GM13976 (cell line): ENCODE results near the gene NR6A1.

Source experiments
- DNase-seq: peaks from one replicate; pipeline ENCODE4 v3.0.0; 2012; ENCODE audit warnings: low spot score
- in situ Hi-C: fragments of 300-500 bp; cut with MboI; formaldehyde crosslinking; loops from one replicate; pipeline ENCODE4 v1.12.0; 2022; ENCODE audit warnings: low sequenced_read_pairs, mixed read lengths, inconsistent platforms; ENCODE audit not compliant: unreplicated experiment
- TF ChIP-seq, protein P1 (sequence below): IDR thresholded peaks from 2 replicates; pipeline ENCODE4 v1.5.1; 2012; ENCODE audit warnings: borderline replicate concordance, mild to moderate bottlenecking; ENCODE audit not compliant: insufficient read depth; ENCODE audit errors: extremely low read depth, missing control alignments, control extremely low read depth

Gene NR6A1

DNA sequence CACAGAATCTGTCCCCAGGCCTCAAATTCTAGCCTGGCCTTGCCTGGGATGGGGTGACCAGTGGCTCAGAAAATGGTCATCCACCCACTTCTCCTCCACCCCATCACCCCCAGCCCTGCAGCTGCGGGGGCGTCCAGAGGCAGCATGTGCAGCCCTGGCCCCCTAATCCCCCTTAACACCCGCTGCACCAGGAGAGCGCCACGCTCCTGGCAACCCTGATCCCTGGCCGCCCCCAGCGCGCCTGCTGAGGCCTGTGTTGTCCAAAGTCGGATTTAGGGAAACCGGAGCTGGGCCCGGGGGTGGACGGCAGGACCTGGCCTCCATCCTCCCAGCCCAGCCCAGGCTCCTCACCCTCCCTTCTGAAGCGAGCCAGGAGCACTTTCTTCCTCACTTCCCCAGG, 285.9 kb downstream of the NR6A1 start:
- in situ Hi-C loops, result no loop called here
- no peak for DNase-seq
- TF ChIP-seq, protein P1, sequence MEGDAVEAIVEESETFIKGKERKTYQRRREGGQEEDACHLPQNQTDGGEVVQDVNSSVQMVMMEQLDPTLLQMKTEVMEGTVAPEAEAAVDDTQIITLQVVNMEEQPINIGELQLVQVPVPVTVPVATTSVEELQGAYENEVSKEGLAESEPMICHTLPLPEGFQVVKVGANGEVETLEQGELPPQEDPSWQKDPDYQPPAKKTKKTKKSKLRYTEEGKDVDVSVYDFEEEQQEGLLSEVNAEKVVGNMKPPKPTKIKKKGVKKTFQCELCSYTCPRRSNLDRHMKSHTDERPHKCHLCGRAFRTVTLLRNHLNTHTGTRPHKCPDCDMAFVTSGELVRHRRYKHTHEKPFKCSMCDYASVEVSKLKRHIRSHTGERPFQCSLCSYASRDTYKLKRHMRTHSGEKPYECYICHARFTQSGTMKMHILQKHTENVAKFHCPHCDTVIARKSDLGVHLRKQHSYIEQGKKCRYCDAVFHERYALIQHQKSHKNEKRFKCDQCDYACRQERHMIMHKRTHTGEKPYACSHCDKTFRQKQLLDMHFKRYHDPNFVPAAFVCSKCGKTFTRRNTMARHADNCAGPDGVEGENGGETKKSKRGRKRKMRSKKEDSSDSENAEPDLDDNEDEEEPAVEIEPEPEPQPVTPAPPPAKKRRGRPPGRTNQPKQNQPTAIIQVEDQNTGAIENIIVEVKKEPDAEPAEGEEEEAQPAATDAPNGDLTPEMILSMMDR, result no peak

DNA sequence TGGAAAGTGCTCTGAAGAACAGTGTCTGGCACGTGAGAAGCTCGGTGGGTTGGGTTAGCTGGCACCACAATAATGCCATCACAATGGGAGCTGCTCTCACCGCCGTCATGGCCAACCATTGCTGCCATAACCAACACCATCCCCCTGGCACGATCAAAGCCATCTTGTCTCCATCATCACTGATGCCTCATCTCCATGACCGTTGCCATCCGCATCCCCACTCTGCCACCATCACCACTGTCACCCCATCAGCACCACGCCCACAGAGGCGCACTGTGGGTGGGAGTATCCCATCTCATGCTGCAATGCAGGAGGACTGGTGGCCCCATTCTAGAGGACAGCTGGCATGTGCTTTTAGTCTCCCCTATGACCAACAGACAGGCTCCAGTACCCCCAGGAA, 287.6 kb downstream of the NR6A1 start:
- in situ Hi-C loops, result no loop called here
- TF ChIP-seq, protein P1, result no peak

DNA sequence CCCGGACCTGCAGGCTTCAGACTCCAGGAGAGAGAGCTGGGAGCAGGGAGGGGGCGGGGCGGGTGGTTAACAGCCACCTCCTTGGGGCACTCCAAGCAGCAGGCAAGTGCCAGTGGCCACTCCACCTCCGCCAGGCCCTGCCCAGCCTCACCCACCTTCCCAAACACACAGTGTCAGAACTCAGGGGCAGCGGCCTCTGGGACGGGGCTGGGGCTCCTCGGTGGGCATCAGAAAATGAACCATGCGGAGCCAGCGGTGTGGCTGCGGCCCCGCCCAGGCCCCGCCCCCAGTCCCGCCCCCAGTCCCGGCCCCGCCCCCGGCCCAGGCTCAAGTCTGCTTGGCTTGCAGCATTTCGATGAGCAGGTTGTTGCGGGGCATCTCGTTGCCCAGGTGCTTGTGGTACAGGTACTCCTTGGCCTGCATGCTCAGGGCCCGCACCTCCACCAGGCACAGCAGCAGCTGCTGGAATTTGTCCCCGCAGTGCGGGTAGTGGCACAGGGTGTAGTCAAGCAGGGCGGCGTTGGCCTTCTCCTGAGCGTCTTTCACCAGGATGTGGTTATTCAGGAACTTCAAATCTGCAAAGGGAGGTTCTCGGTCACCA, 288.6 kb downstream of the NR6A1 start:
- in situ Hi-C loops, result no loop called here
- TF ChIP-seq, protein P1, result no peak
- no peak for DNase-seq

More for the DNA sequence above, 287.6 kb downstream of the NR6A1 start:
- DNase-seq, result no peak

DNA sequence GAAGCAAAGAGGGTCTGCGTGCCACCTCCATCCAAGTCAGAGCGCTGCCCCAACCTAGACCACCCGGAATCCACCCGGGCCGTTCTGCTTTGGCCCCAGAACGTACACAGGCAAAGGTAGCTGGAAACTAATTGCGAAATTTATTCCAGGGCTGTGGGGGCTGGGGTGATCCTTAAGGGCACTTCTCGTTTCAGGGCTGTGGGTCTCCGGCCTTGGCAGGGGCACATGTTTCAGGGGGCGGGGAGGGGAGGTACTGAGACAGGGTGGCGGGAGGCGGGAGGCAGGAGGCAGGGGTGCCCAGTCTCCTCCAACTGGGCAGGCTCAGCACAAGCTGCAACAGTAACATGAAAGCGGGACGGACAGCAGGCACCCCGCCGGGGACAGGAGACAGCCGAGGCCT, 290.0 kb downstream of the NR6A1 start:
- in situ Hi-C loops, result no loop called here
- TF ChIP-seq, protein P1, result no peak
- no peak for DNase-seq

DNA sequence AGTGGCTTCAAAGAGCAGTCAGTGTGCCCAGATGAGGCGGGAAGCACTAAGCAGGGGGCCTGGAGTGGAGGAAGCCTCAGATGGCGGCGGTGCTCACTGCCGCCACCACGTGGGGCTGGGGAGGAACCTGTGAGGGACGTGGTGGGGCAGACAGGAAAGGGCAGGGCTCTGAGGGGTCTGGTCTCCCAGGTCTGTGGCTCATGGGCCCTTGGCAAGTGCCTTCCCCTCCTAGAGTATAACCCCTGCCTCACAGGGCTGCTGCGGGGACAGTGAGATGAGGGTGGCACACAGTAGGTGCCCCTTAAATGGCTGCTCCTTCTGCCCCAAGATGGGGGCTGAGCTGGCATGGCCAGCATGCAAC, 290.5 kb downstream of the NR6A1 start:
- in situ Hi-C loops, result no loop called here
- peak; percentile 86 for DNase-seq
- TF ChIP-seq, protein P1, result peak; percentile 45

DNA sequence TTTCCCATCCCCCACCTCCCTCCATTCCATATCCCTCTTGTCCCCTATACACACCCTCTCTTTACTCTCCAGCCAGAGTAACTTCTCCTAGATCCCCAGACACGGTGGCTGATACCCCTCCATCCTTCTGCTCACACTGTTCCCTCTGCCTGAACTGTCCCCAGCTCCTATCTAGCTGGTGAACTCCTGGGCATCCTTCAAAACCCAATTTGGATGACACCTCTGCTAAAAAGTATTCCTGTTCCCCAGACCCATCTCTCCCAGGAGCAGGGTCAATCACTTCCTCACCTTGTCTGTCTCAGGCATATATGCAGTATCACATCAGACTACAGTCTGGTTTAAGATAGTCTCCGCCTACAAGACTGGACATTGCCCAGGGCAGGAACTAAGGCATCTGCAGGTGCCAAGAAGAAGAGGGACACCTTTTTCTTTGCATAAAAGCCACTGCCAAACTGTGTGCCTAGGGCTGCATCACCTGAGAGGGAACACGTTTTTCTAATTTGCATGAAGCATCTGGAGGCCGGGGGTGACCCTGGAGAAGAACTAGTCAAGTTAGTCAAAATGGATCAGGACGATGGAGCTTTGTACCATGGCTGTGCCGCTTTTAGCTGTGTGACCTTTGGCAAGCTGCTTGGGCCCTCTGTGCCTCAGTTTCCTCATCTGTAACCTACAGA, 291.0 kb downstream of the NR6A1 start:
- in situ Hi-C loops, result no loop called here
- TF ChIP-seq, protein P1, result no peak
- DNase-seq, result no peak
